ENCODE results near the gene NRG2. TPM values are rescaled to one million over a fixed set of nuclear protein-coding genes. Genes with fewer than 3 reads are reported as not detected.

NRG2 gene
- total and polyA plus RNA-seq, 2 of the 8 experiments (the other 6 are each of a cell fraction or from before 2014, with no cell fraction given), result 0.27 to 0.54 TPM

DNA sequence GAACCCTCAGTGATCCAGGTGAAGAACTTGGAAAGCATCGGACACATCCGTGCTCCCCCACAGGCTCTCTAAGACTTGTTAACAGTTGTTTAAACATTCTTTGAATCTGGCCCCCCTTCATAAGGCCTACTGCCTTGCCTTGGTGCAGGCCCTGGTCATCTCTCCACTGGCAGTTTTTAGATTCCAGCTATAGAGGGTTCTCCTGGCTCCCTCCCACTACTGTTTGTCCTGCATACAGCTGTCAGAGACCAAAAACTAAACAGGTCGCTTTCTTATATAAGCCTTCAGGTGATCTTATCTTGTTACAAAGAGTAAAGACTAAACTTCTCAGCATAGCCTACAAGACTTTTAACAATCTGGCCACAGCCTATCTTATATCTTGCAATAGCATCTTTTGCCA, 32.3 kb downstream of the NRG2 start:
- Histone ChIP-seq H2AFZ (ENCODE audit: low read length) (no peak overlapping the region), H3K9ac (replicated peaks in 1 of 4; ENCODE audit: extremely low read depth in 1 of 4, low read depth in 3 of 4, low read length in 3 of 4) (no peak overlapping the region), H4K5ac (ENCODE audit: insufficient read length, low read depth, low read length) (no peak overlapping the region), H3K18ac (ENCODE audit: extremely low read depth, low read length) (no peak overlapping the region), H3K4ac (replicated peaks; ENCODE audit: insufficient read length, low read depth, low read length) (no peak overlapping the region), H3K9me3 (ENCODE audit: insufficient read depth in 2 of 2, low read depth in 1 of 2, low read length in 1 of 2) (no peaks in the 10 kb centered on the region), H3K79me1 (ENCODE audit: low read depth, low read length) (no peaks in the 10 kb centered on the region), H2BK15ac (ENCODE audit: low read length) (no peak overlapping the region), H2BK120ac (replicated peaks; ENCODE audit: low read depth, low read length) (no peak overlapping the region), H2BK20ac (ENCODE audit: low read length) (no peak overlapping the region), H3K14ac (ENCODE audit: insufficient read length) (no peak overlapping the region), H3K27me3 (replicated peaks in 1 of 4; ENCODE audit: control insufficient read depth in 3 of 4, extremely low read depth in 1 of 4, insufficient read depth in 3 of 4, low read length in 3 of 4) (peaks cover 0 to 2% (median 0%) of the 10 kb centered on the region in 4 experiments; a peak in 2 of 7 replicates), H3K23ac (ENCODE audit: insufficient read length) (no peak overlapping the region), H4K91ac (replicated peaks; ENCODE audit: insufficient read length, low read length) (no peak overlapping the region), H2BK5ac (ENCODE audit: low read depth, low read length) (no peak overlapping the region), H4K8ac (ENCODE audit: extremely low read depth, insufficient read depth, low read length) (no peak overlapping the region), H3K36me3 (ENCODE audit: control insufficient read depth in 2 of 4, insufficient read depth in 4 of 4, low read length in 3 of 4) (no peaks in the 10 kb centered on the region), H3K4me3 (ENCODE audit: extremely low read depth in 1 of 4, insufficient read depth in 2 of 4, low read depth in 3 of 4, low read length in 4 of 4) (no peak overlapping the region), H3K27ac (ENCODE audit: low read depth, low read length) (no peak overlapping the region), H3K4me1 (replicated peaks in 1 of 4; ENCODE audit: control insufficient read depth in 3 of 4, insufficient read depth in 4 of 4, low read length in 3 of 4) (no peaks in the 10 kb centered on the region), H3K23me2 (ENCODE audit: low read depth, low read length) (peaks cover 1% of the 10 kb centered on the region; the same call in 1 of the 2 replicates), H3K79me2 (ENCODE audit: control insufficient read depth in 1 of 2, insufficient read depth in 2 of 2, low read length in 2 of 2) (no peaks in the 10 kb centered on the region), H2BK12ac (ENCODE audit: low read depth, low read length) (no peak overlapping the region), H2AK5ac (ENCODE audit: low read depth, low read length) (no peak overlapping the region), H3K4me2 (ENCODE audit: insufficient read depth in 1 of 2, low read depth in 2 of 2, low read length in 2 of 2) (no peak overlapping the region), H3K56ac (replicated peaks; ENCODE audit: insufficient read length, low read depth, low read length) (no peak overlapping the region), H4K20me1 (replicated peaks in 1 of 2; ENCODE audit: control insufficient read depth in 1 of 2, insufficient read depth in 2 of 2, low read length in 2 of 2) (no peaks in the 10 kb centered on the region)
- POLR2A ChIA-PET (ENCODE audit: partially characterized antibody), result no interaction called here
- TF ChIP-seq CBX5 (IDR thresholded peaks at IDR 0.05; ENCODE audit: low read depth, low read length), result no peak
- no peak for TF ChIP-seq CTBP2 (IDR thresholded peaks at IDR 0.05; ENCODE audit: borderline replicate concordance, insufficient read depth, insufficient read length, low read length)
- TF ChIP-seq BRCA1 (IDR thresholded peaks at IDR 0.05; ENCODE audit: low read depth, low read length), result no peak
- TF ChIP-seq, protein P1, sequence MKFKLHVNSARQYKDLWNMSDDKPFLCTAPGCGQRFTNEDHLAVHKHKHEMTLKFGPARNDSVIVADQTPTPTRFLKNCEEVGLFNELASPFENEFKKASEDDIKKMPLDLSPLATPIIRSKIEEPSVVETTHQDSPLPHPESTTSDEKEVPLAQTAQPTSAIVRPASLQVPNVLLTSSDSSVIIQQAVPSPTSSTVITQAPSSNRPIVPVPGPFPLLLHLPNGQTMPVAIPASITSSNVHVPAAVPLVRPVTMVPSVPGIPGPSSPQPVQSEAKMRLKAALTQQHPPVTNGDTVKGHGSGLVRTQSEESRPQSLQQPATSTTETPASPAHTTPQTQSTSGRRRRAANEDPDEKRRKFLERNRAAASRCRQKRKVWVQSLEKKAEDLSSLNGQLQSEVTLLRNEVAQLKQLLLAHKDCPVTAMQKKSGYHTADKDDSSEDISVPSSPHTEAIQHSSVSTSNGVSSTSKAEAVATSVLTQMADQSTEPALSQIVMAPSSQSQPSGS (IDR thresholded peaks at IDR 0.05; ENCODE audit: low read length), result no peak
- TF ChIP-seq KDM1A (IDR thresholded peaks at IDR 0.05; ENCODE audit: borderline replicate concordance, low read length), result no peak
- FAIRE-seq (no peak), DNase-seq (ENCODE audit: low read depth in 1 of 2, low spot score in 2 of 2) (no peak)
- 86% methylated on average over 3 of the region's 3 CpGs; no CpG with 5 or more reads in 1 of the 2 experiments for WGBS, 2 experiments (ENCODE audit: extremely low coverage in 1 of 2, insufficient coverage in 1 of 2, insufficient read length in 1 of 2, insufficient replicate concordance in 2 of 2, low coverage in 1 of 2, low lambda C conversion rate in 2 of 2, missing lambda C conversion rate in 1 of 2)
- CTCF ChIA-PET (ENCODE audit: partially characterized antibody), result no interaction called here

Data from H1 (cell line).